IPS-18c (cell line): ENCODE data around the gene NAA11.

ENCODE experiments used
- H3K4me3 ChIP-seq: 2 replicates; pipeline ENCODE4 v1.7.0; 2013; ENCODE audit warnings: low read depth, mild to moderate bottlenecking, low read length, moderate library complexity; ENCODE audit not compliant: insufficient read depth
- H3K9me3 ChIP-seq: one replicate; pipeline ENCODE4 v1.6.1; 2013; ENCODE audit warnings: mild to moderate bottlenecking, low read length, moderate library complexity; ENCODE audit not compliant: control insufficient read depth, insufficient read depth

NAA11 gene

GRCh38 chr4:79325864-79326328 lies at the start of gene NAA11:
TSS of gene NAA11 (minus strand) at chr4:79326061. CDS start at chr4:79325877, 184 bp downstream.
- no peak within 1 kb of the TSS for H3K4me3 ChIP-seq
- H3K9me3 ChIP-seq, result no peaks in the 10 kb centered on the region

- no peak overlapping the region for H3K4me3 ChIP-seq
- H3K9me3 ChIP-seq, result no peaks in the 10 kb centered on the region
These were observed 44.2 kb upstream of the NAA11 start for GRCh38 chr4:79370026-79370425.

GRCh38 chr4:79367096-79367495 lies 41.2 kb upstream of the NAA11 start:
- H3K4me3 ChIP-seq, result no peak overlapping the region
- H3K9me3 ChIP-seq, result no peaks in the 10 kb centered on the region

GRCh38 chr4:79366422-79366821 lies 40.6 kb upstream of the NAA11 start:
- H3K4me3 ChIP-seq, result no peak overlapping the region

GRCh38 chr4:79364061-79364460 lies 38.2 kb upstream of the NAA11 start:
- Histone ChIP-seq H3K9me3 (no peaks in the 10 kb centered on the region), H3K4me3 (no peak overlapping the region)

More at GRCh38 chr4:79366422-79366821, 40.6 kb upstream of the NAA11 start:
- H3K9me3 ChIP-seq, result no peaks in the 10 kb centered on the region

GRCh38 chr4:79362626-79363025 lies 36.8 kb upstream of the NAA11 start:
- H3K9me3 ChIP-seq, result no peaks in the 10 kb centered on the region

GRCh38 chr4:79360006-79360405 lies 34.1 kb upstream of the NAA11 start:
- H3K4me3 ChIP-seq, result no peak overlapping the region
- H3K9me3 ChIP-seq, result no peaks in the 10 kb centered on the region

More at GRCh38 chr4:79362626-79363025, 36.8 kb upstream of the NAA11 start:
- H3K4me3 ChIP-seq, result no peak overlapping the region

GRCh38 chr4:79358438-79358837 lies 32.6 kb upstream of the NAA11 start:
- Histone ChIP-seq H3K9me3 (no peaks in the 10 kb centered on the region), H3K4me3 (no peak overlapping the region)

GRCh38 chr4:79357365-79357764 lies 31.5 kb upstream of the NAA11 start:
- H3K4me3 ChIP-seq, result no peak overlapping the region
- H3K9me3 ChIP-seq, result no peaks in the 10 kb centered on the region

- Histone ChIP-seq H3K4me3 (no peak overlapping the region), H3K9me3 (no peaks in the 10 kb centered on the region)
These were observed 27.2 kb upstream of the NAA11 start for GRCh38 chr4:79353075-79353474.

- peaks cover 2% of the 10 kb centered on the region for H3K9me3 ChIP-seq
- no peak overlapping the region for H3K4me3 ChIP-seq
These were observed 22.5 kb upstream of the NAA11 start for GRCh38 chr4:79348405-79348804.

- Histone ChIP-seq H3K9me3 (no peaks in the 10 kb centered on the region), H3K4me3 (no peak overlapping the region)
These were observed 16.2 kb upstream of the NAA11 start for GRCh38 chr4:79341893-79342653.

GRCh38 chr4:79340568-79340967 lies 14.7 kb upstream of the NAA11 start:
- Histone ChIP-seq H3K9me3 (no peaks in the 10 kb centered on the region), H3K4me3 (no peak overlapping the region)

GRCh38 chr4:79338148-79338547 lies 12.3 kb upstream of the NAA11 start:
- Histone ChIP-seq H3K9me3 (no peaks in the 10 kb centered on the region), H3K4me3 (no peak overlapping the region)

- H3K4me3 ChIP-seq, result no peak overlapping the region
- no peaks in the 10 kb centered on the region for H3K9me3 ChIP-seq
These were observed 8.9 kb upstream of the NAA11 start for GRCh38 chr4:79334783-79335182.

GRCh38 chr4:79334341-79334740 lies 8.5 kb upstream of the NAA11 start:
- no peak overlapping the region for H3K4me3 ChIP-seq
- H3K9me3 ChIP-seq, result no peaks in the 10 kb centered on the region

GRCh38 chr4:79331126-79331876 lies 5.4 kb upstream of the NAA11 start:
- H3K9me3 ChIP-seq, result no peaks in the 10 kb centered on the region
- H3K4me3 ChIP-seq, result no peak overlapping the region

- Histone ChIP-seq H3K9me3 (no peaks in the 10 kb centered on the region), H3K4me3 (no peak overlapping the region)
These were observed 4.9 kb upstream of the NAA11 start for GRCh38 chr4:79330720-79331119.
